ENCODE measurements around the gene LRMDA. TPM values are rescaled to one million over a fixed set of nuclear protein-coding genes. Genes with fewer than 3 reads are reported as not detected.
"Not testable (repeated sequence)": the region's sequence is repeated elsewhere in the genome, so short reads cannot be mapped to it uniquely, and the experiment has no call there.

Gene LRMDA
- total RNA-seq, 2 donors from 2014 or later, result 9.6 to 12.6 TPM

DNA sequence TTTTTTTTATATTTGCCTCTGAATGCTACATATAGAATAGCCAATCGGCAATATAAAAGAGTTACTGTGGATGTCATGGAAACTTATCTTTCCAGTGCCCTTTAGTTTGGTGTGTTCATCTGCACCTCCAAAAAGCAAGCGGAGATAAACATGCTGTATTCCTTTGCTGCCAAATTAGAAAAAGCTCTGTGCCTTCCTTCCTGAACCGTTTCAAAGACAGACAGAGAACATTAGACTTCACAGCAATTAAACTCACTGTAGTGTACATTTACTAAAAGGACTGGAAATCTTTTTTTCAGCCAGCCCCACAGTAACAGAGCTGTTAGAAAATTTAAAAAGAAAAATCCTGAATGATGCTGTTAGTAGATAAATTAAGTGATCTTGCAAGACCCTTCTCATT lies 707.5 kb downstream of the LRMDA start:
- no peaks in the 10 kb centered on the region for H3K9me3 ChIP-seq
- DNase-seq (ENCODE audit: low spot score), result no peak
- H3K27me3 ChIP-seq (replicated peaks; ENCODE audit: insufficient read depth), result no peaks in the 10 kb centered on the region
- intact Hi-C loops (cut with DNase I), result no loop called here
- WGBS, result 38% methylated on average over 3 of the region's 3 CpGs
- H3K4me1 ChIP-seq (replicated peaks), result no peaks in the 10 kb centered on the region
- H3K27ac ChIP-seq, result no peak overlapping the region
- no peaks in the 10 kb centered on the region for H3K36me3 ChIP-seq
- H3K4me3 ChIP-seq, result no peak overlapping the region
- TF ChIP-seq, protein P1, sequence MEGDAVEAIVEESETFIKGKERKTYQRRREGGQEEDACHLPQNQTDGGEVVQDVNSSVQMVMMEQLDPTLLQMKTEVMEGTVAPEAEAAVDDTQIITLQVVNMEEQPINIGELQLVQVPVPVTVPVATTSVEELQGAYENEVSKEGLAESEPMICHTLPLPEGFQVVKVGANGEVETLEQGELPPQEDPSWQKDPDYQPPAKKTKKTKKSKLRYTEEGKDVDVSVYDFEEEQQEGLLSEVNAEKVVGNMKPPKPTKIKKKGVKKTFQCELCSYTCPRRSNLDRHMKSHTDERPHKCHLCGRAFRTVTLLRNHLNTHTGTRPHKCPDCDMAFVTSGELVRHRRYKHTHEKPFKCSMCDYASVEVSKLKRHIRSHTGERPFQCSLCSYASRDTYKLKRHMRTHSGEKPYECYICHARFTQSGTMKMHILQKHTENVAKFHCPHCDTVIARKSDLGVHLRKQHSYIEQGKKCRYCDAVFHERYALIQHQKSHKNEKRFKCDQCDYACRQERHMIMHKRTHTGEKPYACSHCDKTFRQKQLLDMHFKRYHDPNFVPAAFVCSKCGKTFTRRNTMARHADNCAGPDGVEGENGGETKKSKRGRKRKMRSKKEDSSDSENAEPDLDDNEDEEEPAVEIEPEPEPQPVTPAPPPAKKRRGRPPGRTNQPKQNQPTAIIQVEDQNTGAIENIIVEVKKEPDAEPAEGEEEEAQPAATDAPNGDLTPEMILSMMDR (IDR thresholded peaks at IDR 0.05), result no peak

DNA sequence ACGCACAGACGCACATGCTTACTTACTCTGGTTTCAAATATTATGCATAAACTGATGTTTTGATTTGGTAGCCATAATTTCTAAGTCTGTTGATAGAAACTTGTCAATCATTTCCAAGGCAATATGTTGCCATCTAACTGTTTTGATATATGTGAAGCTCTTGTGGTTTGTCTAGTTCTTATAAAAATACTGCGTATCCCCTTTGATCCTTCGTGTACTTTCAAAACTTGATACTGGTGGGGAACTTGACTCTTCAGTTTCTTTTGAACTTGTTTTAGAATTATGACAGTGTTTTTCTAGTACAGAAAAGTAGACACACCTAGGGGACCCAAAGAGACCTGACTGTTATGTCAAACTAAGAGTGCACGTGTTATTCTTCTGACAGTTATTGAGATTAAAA lies 708.0 kb downstream of the LRMDA start:
- DNase-seq (ENCODE audit: low spot score), result no peak
- intact Hi-C loops (cut with DNase I), result no loop called here
- TF ChIP-seq POLR2AphosphoS5 (IDR thresholded peaks at IDR 0.05) (no peak), POLR2A (IDR thresholded peaks at IDR 0.05) (no peak)
- TF ChIP-seq, protein P1 (IDR thresholded peaks at IDR 0.05), result no peak
- Histone ChIP-seq H3K9me3 (no peaks in the 10 kb centered on the region), H3K4me3 (no peak overlapping the region), H3K27ac (no peak overlapping the region), H3K36me3 (no peaks in the 10 kb centered on the region), H3K27me3 (replicated peaks; ENCODE audit: insufficient read depth) (no peaks in the 10 kb centered on the region), H3K4me1 (replicated peaks) (no peaks in the 10 kb centered on the region)
- 83% methylated on average over 5 of the region's 5 CpGs for WGBS

DNA sequence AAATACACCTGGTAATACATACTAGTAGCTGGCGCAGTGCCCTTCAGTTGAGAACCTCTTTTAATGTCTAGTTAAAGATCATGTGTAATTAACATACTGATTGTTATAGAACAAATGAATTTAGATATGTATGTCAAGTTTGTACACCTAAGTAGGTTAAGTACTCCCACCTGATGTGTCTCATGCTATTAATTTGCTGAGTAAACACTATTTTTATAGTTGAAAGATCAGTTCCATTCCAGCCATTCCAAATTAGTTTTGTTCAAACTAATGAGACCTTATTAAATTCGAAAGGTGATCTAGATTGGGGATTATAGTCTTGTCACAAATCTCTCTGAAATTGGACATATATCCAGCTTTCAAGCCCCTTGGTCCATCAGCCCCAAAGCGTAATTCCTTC lies 710.0 kb downstream of the LRMDA start:
- WGBS, result 80% methylated on average over 3 of the region's 3 CpGs
- DNase-seq (ENCODE audit: low spot score), result no peak
- H3K27ac ChIP-seq, result no peak overlapping the region
- intact Hi-C loops (cut with DNase I), result no loop called here
- TF ChIP-seq POLR2A (IDR thresholded peaks at IDR 0.05) (no peak), POLR2AphosphoS5 (IDR thresholded peaks at IDR 0.05) (no peak)
- TF ChIP-seq, protein P1 (IDR thresholded peaks at IDR 0.05), result no peak
- H3K4me1 ChIP-seq (replicated peaks), result no peaks in the 10 kb centered on the region
- no peak overlapping the region for H3K4me3 ChIP-seq
- no peaks in the 10 kb centered on the region for H3K27me3 ChIP-seq (replicated peaks; ENCODE audit: insufficient read depth)
- no peaks in the 10 kb centered on the region for H3K9me3 ChIP-seq
- H3K36me3 ChIP-seq, result no peaks in the 10 kb centered on the region

DNA sequence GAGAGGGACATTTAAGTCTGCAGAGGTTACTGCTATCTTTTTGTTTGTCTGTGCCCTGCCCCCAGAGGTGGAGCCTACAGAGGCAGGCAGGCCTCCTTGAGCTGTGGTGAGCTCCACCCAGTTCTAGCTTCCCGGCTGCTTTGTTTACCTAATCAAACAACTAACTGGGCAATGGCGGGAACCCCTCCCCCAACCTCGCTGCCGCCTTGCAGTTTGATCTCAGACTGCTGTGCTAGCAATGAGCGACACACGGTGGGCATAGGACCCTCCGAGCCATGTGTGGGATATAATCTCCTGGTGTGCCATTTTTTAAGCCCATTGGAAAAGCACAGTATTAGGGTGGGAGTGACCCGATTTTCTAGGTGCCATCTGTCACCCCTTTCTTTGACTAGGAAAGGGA lies 716.8 kb downstream of the LRMDA start:
- intact Hi-C loops (cut with DNase I); DNase-seq (ENCODE audit: low spot score); H3K27me3 ChIP-seq (replicated peaks; ENCODE audit: insufficient read depth); H3K4me3 ChIP-seq; H3K27ac ChIP-seq; H3K36me3 ChIP-seq; H3K4me1 ChIP-seq (replicated peaks); H3K9me3 ChIP-seq: not testable (repeated sequence)
- 100% methylated on average over 7 of the region's 8 CpGs for WGBS

DNA sequence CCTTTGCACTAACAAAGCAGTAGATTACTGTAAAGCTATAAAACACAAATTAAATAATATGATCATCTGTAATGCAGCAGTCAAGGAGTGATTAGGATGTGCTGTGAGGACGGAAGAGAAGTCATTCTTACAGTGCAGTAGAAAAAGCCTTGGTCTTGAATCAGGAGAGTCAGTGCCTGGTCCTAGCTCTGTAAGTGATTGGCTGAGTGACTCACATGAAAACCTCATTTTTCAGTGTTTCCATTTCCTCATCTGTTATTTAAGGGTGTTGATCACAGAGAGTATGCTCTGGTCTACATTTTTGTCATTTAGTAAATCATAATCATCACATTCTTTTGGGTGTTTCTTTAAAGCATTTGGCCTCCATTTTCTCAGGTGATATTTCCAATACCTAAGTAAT lies 717.8 kb downstream of the LRMDA start:
- TF ChIP-seq POLR2AphosphoS5 (IDR thresholded peaks at IDR 0.05), result no peak
- TF ChIP-seq POLR2A (IDR thresholded peaks at IDR 0.05), result no peak
- TF ChIP-seq, protein P1 (IDR thresholded peaks at IDR 0.05), result no peak
- H3K4me3 ChIP-seq, result no peak overlapping the region
- no peaks in the 10 kb centered on the region for H3K9me3 ChIP-seq
- intact Hi-C loops (cut with DNase I), result no loop called here
- WGBS, result 91% methylated on average over 1 of the region's 1 CpG
- H3K36me3 ChIP-seq, result no peaks in the 10 kb centered on the region
- H3K4me1 ChIP-seq (replicated peaks), result no peaks in the 10 kb centered on the region
- no peak overlapping the region for H3K27ac ChIP-seq
- H3K27me3 ChIP-seq (replicated peaks; ENCODE audit: insufficient read depth), result no peaks in the 10 kb centered on the region
- no peak for DNase-seq (ENCODE audit: low spot score)
